Upper lobe of left lung (tissue), 6 donors: Measurements from ENCODE around the gene NR5A1. TPM values are rescaled to one million over a fixed set of nuclear protein-coding genes. Genes with fewer than 3 reads are reported as not detected.

ENCODE experiments used
- ATAC-seq, 2 donors: fragments of 200-7000 bp; cut with Tn5 transposase; one replicate each; pipeline ENCODE4 v1.9.1; 2022; ENCODE audit warnings: mild to moderate bottlenecking in 2 of 2, moderate library complexity in 2 of 2; ENCODE audit not compliant: low FRiP score in 2 of 2
- DNase-seq, 2 donors: peaks; one replicate each; pipeline ENCODE4 v3.0.0-alpha.2; 2019 to 2020
- H3K27ac ChIP-seq, 4 donors: fragments of 200-600 bp; sonication (generic); one replicate each; pipeline ENCODE4 v1.5.1; 2016 to 2019
- H3K27me3 ChIP-seq, 4 donors: fragments of 200-600 bp; sonication (generic); one replicate each; pipeline ENCODE4 v1.5.1; 2017 to 2019
- H3K36me3 ChIP-seq, 4 donors: fragments of 200-600 bp; sonication (generic); one replicate each; pipeline ENCODE4 v1.5.1; 2016 to 2019
- H3K4me1 ChIP-seq, 4 donors: fragments of 200-600 bp; sonication (generic); one replicate each; pipeline ENCODE4 v1.5.1; 2018 to 2019
- H3K4me3 ChIP-seq, 4 donors: fragments of 200-600 bp; sonication (generic); one replicate each; pipeline ENCODE4 v1.5.1; 2017 to 2019; ENCODE audit warnings: mild to moderate bottlenecking in 2 of 4, moderate library complexity in 1 of 4
- H3K9me3 ChIP-seq, 4 donors: fragments of 200-600 bp; sonication (generic); one replicate each; pipeline ENCODE4 v1.5.1; 2018 to 2019
- EP300 ChIP-seq, 4 donors: sonication (generic); formaldehyde crosslinking; IDR thresholded peaks; one replicate each; pipeline ENCODE4 v1.5.1; 2017; ENCODE audit warnings: antibody characterized with exemption in 4 of 4, control low read depth in 2 of 4
- POLR2A ChIP-seq, 4 donors: fragments of 450-650 bp; IDR thresholded peaks; one replicate each; pipeline ENCODE4 v1.5.1; 2016 to 2017; ENCODE audit warnings: antibody characterized with exemption in 4 of 4, mild to moderate bottlenecking in 2 of 4
- POLR2AphosphoS5 ChIP-seq, 2 donors: sonication (generic); formaldehyde crosslinking; IDR thresholded peaks; one replicate each; pipeline ENCODE4 v1.5.1; 2017; ENCODE audit warnings: antibody characterized with exemption in 2 of 2
- WGBS, 2 donors: methylation state at CpG; one replicate each; pipeline ENCODE4 v1.1.5; 2017 to 2018; 5-methylcytosine and 5-hydroxymethylcytosine counted together
- total RNA-seq, 6 donors: library from RNA; depleted of rRNA in 4 of 6; stranded (reverse); fragments of >200 nt in 4 of 6; gene quantifications; one replicate each; pipeline versions ENCODE4 v1.1.0 to v1.2.1, GENCODE V29; 2016 to 2021
- TF ChIP-seq, protein P1 (sequence below), 6 experiments: fragments of 450-650 bp in 4 of 6; fragments of 200-600 bp in 2 of 6; sonication (generic) in 2 of 6; IDR thresholded peaks; one replicate each; pipeline ENCODE4 v1.5.1; 2016 to 2019; ENCODE audit warnings: antibody characterized with exemption in 6 of 6
- donor health status: DM: no; HTN: no; CAD: no; lungs with moderate emphysema.
- donor health status: DM: no; HTN: yes; CAD: no; lungs with severe emphysema.

Gene NR5A1
- total RNA-seq, 6 donors from 2014 or later, result 0.30 to 0.49 TPM; not detected in 4

- Histone ChIP-seq H3K27ac (no peak overlapping the region), H3K27me3 (peaks cover 0 to 7% (median 0%) of the 10 kb centered on the region in 4 donors), H3K9me3 (no peaks in the 10 kb centered on the region), H3K4me3 (no peak overlapping the region), H3K36me3 (no peaks in the 10 kb centered on the region), H3K4me1 (peaks cover 0 to 5% (median 0%) of the 10 kb centered on the region in 4 donors)
- ATAC-seq, result no peak
- no peak for DNase-seq
- WGBS, 2 donors, result 62 to 66% methylated on average over 4 to 17 of the region's 17 CpGs
- TF ChIP-seq POLR2AphosphoS5 (IDR thresholded peaks at IDR 0.05) (no peak), POLR2A (IDR thresholded peaks at IDR 0.05) (no peak), EP300 (IDR thresholded peaks at IDR 0.05) (no peak)
- TF ChIP-seq, protein P1, sequence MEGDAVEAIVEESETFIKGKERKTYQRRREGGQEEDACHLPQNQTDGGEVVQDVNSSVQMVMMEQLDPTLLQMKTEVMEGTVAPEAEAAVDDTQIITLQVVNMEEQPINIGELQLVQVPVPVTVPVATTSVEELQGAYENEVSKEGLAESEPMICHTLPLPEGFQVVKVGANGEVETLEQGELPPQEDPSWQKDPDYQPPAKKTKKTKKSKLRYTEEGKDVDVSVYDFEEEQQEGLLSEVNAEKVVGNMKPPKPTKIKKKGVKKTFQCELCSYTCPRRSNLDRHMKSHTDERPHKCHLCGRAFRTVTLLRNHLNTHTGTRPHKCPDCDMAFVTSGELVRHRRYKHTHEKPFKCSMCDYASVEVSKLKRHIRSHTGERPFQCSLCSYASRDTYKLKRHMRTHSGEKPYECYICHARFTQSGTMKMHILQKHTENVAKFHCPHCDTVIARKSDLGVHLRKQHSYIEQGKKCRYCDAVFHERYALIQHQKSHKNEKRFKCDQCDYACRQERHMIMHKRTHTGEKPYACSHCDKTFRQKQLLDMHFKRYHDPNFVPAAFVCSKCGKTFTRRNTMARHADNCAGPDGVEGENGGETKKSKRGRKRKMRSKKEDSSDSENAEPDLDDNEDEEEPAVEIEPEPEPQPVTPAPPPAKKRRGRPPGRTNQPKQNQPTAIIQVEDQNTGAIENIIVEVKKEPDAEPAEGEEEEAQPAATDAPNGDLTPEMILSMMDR (IDR thresholded peaks at IDR 0.05), result no peak
Measured at GRCh38 chr9:124486778-124487259, 20.4 kb downstream of the NR5A1 start.

DNA sequence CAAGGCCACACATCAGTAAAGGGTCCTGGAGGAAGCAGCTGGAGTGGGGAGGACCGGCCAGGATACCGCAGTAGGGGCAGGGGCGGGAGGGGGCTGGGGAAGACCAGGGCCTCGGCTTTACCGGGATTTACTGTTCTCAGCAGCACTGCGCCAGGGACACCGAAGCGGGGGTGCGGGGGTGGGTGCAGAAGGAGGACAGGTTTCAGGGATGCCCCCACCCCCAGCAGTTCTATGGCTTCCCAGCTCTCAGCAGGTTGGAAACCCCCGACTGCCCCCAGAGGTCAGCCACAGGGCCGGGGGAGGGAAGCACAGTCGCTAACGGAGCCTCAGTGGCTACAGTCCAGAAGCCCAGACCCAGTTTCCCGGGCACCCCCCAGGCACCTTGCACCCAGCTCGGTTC is 21.3 kb downstream of the NR5A1 start:
- no peaks in the 10 kb centered on the region for H3K9me3 ChIP-seq
- ATAC-seq, result no peak
- peaks cover 0 to 5% (median 0%) of the 10 kb centered on the region in 4 donors for H3K4me1 ChIP-seq
- H3K36me3 ChIP-seq, result no peaks in the 10 kb centered on the region
- peaks cover 0 to 7% (median 0%) of the 10 kb centered on the region in 4 donors for H3K27me3 ChIP-seq
- 60 to 78% methylated on average over 4 to 15 of the region's 15 CpGs for WGBS, 2 donors
- no peak for DNase-seq
- TF ChIP-seq POLR2AphosphoS5 (IDR thresholded peaks at IDR 0.05), result no peak
- TF ChIP-seq POLR2A (IDR thresholded peaks at IDR 0.05), result no peak
- no peak for TF ChIP-seq EP300 (IDR thresholded peaks at IDR 0.05)
- TF ChIP-seq, protein P1 (IDR thresholded peaks at IDR 0.05), result no peak
- no peak overlapping the region for H3K4me3 ChIP-seq
- no peak overlapping the region for H3K27ac ChIP-seq

DNA sequence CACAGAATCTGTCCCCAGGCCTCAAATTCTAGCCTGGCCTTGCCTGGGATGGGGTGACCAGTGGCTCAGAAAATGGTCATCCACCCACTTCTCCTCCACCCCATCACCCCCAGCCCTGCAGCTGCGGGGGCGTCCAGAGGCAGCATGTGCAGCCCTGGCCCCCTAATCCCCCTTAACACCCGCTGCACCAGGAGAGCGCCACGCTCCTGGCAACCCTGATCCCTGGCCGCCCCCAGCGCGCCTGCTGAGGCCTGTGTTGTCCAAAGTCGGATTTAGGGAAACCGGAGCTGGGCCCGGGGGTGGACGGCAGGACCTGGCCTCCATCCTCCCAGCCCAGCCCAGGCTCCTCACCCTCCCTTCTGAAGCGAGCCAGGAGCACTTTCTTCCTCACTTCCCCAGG is 22.0 kb downstream of the NR5A1 start:
- DNase-seq (no peak), ATAC-seq (no peak)
- H3K4me1 ChIP-seq, result peaks cover 0 to 5% (median 0%) of the 10 kb centered on the region in 4 donors
- no peaks in the 10 kb centered on the region for H3K36me3 ChIP-seq
- 79 to 82% methylated on average over 11 to 12 of the region's 13 CpGs for WGBS, 2 donors
- H3K9me3 ChIP-seq, result no peaks in the 10 kb centered on the region
- H3K27ac ChIP-seq, result no peak overlapping the region
- H3K27me3 ChIP-seq, result peaks cover 0 to 7% (median 0%) of the 10 kb centered on the region in 4 donors
- no peak for TF ChIP-seq POLR2A (IDR thresholded peaks at IDR 0.05)
- no peak for TF ChIP-seq POLR2AphosphoS5 (IDR thresholded peaks at IDR 0.05)
- no peak for TF ChIP-seq EP300 (IDR thresholded peaks at IDR 0.05)
- TF ChIP-seq, protein P1 (IDR thresholded peaks at IDR 0.05), result no peak
- no peak overlapping the region for H3K4me3 ChIP-seq

DNA sequence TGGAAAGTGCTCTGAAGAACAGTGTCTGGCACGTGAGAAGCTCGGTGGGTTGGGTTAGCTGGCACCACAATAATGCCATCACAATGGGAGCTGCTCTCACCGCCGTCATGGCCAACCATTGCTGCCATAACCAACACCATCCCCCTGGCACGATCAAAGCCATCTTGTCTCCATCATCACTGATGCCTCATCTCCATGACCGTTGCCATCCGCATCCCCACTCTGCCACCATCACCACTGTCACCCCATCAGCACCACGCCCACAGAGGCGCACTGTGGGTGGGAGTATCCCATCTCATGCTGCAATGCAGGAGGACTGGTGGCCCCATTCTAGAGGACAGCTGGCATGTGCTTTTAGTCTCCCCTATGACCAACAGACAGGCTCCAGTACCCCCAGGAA is 23.7 kb downstream of the NR5A1 start:
- no peaks in the 10 kb centered on the region for H3K9me3 ChIP-seq
- WGBS, 2 donors, result 91 to 96% methylated on average over 7 to 9 of the region's 9 CpGs

More for the DNA sequence above, 23.7 kb downstream of the NR5A1 start:
- H3K4me1 ChIP-seq, result peaks cover 0 to 5% (median 0%) of the 10 kb centered on the region in 4 donors
- no peak overlapping the region for H3K27ac ChIP-seq
- ATAC-seq (no peak), DNase-seq (no peak)
- H3K36me3 ChIP-seq, result no peaks in the 10 kb centered on the region
- TF ChIP-seq EP300 (IDR thresholded peaks at IDR 0.05) (no peak), POLR2A (IDR thresholded peaks at IDR 0.05) (no peak), POLR2AphosphoS5 (IDR thresholded peaks at IDR 0.05) (no peak)
- TF ChIP-seq, protein P1 (IDR thresholded peaks at IDR 0.05), result no peak
- H3K27me3 ChIP-seq, result peaks cover 0 to 9% (median 0%) of the 10 kb centered on the region in 4 donors
- H3K4me3 ChIP-seq, result no peak overlapping the region
